ENCODE data around the gene LRMDA.

LRMDA gene

DNA sequence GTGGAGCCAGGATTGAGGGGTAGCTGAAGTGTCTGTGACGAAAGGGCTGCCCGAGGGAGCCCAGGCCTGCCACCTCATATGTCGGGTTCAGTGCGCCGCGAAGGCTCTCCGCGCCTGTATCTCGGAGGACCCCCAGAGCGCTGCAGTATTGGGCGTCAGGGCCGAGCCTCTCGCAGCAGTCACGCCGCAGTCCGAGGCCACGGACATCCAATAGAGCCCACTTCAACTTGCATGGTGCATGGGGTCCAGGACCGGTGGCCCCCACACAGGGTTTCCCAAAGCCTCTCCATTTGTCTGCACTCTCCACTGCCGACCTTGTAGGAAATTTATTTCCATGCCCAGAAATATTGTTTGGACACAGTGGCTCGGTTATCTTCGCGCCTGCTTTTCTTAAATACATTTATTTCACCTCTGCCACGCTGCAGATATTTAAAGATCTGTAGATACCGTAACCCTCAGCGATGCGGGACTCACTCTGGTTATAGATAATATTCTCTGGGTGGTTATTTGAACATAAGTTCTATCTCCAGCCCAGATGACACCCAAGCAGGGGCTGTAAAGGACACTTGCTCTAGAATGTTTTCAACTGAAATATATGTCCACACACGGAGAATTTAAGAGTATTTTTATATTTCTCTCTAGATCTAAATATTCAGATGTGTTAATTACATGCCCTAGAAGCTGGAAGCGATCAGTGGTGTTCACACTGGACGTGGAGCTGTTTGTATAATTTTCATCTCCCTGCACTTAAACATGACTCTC lies 24.8 kb upstream of the LRMDA start:
- H3K27me3 ChIP-seq, result no peaks in the 10 kb centered on the region
- peak overlapping the region in 1 of 2 donors; percentile 77 for H3K4me3 ChIP-seq
- H3K9me3 ChIP-seq, result no peaks in the 10 kb centered on the region
- TF ChIP-seq, protein P1, sequence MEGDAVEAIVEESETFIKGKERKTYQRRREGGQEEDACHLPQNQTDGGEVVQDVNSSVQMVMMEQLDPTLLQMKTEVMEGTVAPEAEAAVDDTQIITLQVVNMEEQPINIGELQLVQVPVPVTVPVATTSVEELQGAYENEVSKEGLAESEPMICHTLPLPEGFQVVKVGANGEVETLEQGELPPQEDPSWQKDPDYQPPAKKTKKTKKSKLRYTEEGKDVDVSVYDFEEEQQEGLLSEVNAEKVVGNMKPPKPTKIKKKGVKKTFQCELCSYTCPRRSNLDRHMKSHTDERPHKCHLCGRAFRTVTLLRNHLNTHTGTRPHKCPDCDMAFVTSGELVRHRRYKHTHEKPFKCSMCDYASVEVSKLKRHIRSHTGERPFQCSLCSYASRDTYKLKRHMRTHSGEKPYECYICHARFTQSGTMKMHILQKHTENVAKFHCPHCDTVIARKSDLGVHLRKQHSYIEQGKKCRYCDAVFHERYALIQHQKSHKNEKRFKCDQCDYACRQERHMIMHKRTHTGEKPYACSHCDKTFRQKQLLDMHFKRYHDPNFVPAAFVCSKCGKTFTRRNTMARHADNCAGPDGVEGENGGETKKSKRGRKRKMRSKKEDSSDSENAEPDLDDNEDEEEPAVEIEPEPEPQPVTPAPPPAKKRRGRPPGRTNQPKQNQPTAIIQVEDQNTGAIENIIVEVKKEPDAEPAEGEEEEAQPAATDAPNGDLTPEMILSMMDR (IDR thresholded peaks at IDR 0.05), result no peak
- intact Hi-C loops (cut with DNase I; ENCODE audit: low total_unique reads), result no loop called here
- no peaks in the 10 kb centered on the region for H3K36me3 ChIP-seq
- peaks cover 0 to 37% (median 22%) of the 10 kb centered on the region in 4 donors for H3K4me1 ChIP-seq
- H3K27ac ChIP-seq, result no peak overlapping the region
- no peak for DNase-seq

DNA sequence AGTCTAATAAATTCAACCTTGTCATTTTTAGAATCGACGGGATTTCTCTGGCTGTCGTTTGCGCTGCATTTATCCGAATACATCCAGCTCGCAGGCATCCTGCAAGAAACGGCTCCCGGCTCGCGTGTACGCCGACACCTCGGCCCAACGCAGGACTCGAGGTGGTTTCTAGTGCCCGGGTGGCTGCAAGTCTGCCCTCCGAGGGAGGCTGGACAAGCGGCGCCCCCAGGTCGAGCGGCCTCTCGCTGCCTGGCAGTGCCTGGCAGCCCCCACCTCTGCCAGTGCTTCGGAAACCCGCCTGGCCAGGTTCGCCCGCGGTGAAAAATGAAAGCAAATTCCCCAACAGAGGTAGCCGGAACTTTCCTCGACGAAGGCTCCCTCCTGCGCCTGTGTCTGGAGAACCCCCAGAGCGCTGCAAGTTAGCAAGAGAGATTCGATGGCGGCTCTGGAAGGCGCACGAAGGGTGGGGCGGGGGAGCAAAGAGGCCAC lies 24.2 kb upstream of the LRMDA start:
- Histone ChIP-seq H3K36me3 (no peaks in the 10 kb centered on the region), H3K9me3 (no peaks in the 10 kb centered on the region), H3K27me3 (no peaks in the 10 kb centered on the region), H3K4me1 (peaks cover 0 to 37% (median 22%) of the 10 kb centered on the region in 4 donors), H3K27ac (peak overlapping the region; percentile 84 to 94), H3K4me3 (peak overlapping the region; percentile 77 to 89)
- intact Hi-C loops (cut with DNase I; ENCODE audit: low total_unique reads), result no loop called here
- DNase-seq, result no peak
- TF ChIP-seq, protein P1 (IDR thresholded peaks at IDR 0.05), result no peak

DNA sequence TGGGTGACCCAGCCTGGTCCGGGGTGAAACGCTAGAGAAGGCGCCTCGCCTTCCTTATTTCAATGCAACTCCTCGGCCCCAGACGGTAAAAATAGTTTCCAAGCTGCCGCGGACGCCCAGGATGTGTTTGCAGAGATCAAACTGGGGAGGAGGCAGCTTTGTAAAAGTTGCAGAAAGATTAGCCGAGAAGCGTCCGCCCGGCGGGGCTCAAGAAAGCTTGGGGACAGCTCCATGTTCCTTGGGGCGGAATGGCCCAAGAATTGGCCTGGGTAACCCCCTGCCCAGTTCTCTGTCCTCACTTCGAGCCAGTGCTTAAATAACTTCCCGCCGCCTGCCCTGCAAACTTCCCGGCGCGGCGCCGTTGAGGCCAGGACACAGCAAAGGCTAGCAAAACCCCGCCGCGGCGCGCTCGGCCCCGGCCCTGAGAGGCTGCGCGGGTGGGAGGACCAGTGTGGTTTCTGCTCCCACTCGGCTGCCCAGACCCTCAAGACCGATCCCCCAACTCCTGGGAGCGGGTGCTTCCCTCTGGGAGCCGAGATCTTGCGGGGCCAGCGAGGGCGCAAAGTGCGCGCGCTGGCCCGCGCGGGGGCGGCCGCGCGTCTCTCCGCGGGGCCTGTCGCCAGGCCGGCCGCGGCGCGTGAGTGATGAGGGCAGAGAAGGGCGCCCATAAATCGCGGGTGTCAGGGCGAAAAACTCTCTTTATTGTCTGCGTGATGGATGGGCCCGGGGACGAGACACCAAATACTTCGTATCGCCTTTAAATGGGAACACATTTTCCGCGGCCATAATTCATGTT lies 23.5 kb upstream of the LRMDA start:
- Histone ChIP-seq H3K4me1 (peaks cover 0 to 37% (median 22%) of the 10 kb centered on the region in 4 donors), H3K36me3 (no peaks in the 10 kb centered on the region)

DNA sequence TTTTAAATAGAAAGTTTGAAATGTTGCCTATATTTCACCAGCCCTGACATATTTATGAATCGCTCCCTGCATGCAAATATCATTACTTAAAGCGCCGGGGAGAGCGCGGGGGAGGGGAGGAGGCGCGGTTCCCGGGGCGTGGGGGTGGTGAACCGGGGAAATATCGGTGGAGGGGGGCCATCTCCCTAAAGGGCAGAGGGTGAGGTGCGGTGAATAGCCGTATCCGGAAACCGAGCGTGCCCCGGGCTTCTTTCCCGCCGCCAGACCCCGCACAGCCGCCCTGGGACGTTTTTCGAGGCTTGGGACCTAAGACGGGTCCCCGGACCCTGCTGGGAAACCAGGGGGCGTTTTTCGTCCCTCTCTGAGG lies 22.9 kb upstream of the LRMDA start:
- Histone ChIP-seq H3K4me3 (peak overlapping the region; percentile 77 to 89), H3K27ac (peak overlapping the region; percentile 84 to 94), H3K9me3 (no peaks in the 10 kb centered on the region), H3K27me3 (no peaks in the 10 kb centered on the region), H3K36me3 (no peaks in the 10 kb centered on the region), H3K4me1 (peaks cover 0 to 35% (median 22%) of the 10 kb centered on the region in 4 donors)
- intact Hi-C loops (cut with DNase I; ENCODE audit: low total_unique reads), result no loop called here
- TF ChIP-seq, protein P1 (IDR thresholded peaks at IDR 0.05), result no peak
- DNase-seq, result peak in 1 of 2 donors; percentile 71

More for the DNA sequence above, 23.5 kb upstream of the LRMDA start:
- TF ChIP-seq, protein P1 (IDR thresholded peaks at IDR 0.05), result peak in 1 of 2 experiments; percentile 15
- H3K27me3 ChIP-seq, result no peaks in the 10 kb centered on the region
- intact Hi-C loops (cut with DNase I; ENCODE audit: low total_unique reads), result no loop called here
- peak overlapping the region; percentile 77 to 89 for H3K4me3 ChIP-seq
- no peaks in the 10 kb centered on the region for H3K9me3 ChIP-seq
- DNase-seq, result peak; percentile 63 to 77
- H3K27ac ChIP-seq, result peak overlapping the region; percentile 84 to 94

DNA sequence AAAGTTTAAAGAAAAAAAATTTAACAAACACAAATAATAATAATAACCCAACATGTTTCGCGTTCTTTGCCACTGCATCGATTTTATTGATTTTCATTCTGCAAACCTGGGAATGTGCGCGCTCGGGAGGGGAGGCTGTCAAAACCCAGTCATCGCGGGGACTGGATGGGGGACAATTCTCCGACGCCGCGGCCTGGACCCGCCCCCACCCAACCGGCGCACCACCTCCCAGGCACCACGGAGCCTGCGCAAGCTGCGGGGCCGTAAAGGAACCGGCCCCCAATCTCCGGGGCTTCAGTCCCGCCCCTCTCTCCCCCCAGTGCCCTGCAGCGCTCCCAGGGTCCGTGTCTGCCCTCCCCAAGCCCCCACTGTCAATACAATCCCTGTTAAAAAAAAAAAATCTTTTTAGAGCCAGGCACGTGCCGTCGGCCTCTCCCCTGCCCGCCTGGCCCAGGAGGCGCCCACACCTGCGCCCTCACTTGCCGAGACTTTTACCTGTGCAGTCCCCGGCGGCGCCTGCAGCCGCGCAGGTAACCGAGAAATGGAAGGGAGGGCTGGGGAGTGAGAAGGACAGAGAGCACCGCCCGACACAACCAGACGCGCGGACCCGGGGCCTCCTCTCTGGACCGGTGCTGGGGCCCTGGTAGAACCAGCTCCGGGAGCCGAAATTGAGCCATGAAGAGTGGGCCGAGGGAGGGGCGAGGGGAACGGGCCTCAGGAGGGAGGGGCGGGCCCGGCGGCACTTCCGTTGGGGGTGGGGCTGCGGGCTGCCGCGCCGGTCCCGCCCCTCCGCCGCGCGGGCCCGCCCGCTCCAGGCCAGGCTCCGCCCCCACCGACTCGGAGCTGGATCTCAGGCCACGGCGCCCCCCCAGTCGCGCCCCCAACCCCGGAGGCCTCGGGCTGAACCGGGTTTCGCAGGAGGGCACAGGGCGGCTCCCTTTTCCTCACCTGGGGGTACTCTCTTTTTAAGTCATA lies 22.2 kb upstream of the LRMDA start:
- Histone ChIP-seq H3K9me3 (no peaks in the 10 kb centered on the region), H3K36me3 (no peaks in the 10 kb centered on the region), H3K4me3 (peak overlapping the region; percentile 77 to 89), H3K27me3 (no peaks in the 10 kb centered on the region), H3K4me1 (peaks cover 0 to 28% (median 15%) of the 10 kb centered on the region in 4 donors), H3K27ac (peak overlapping the region; percentile 84 to 94)
- intact Hi-C loops (cut with DNase I; ENCODE audit: low total_unique reads), result no loop called here
- DNase-seq, result peak; percentile 75 to 89
- TF ChIP-seq, protein P1 (IDR thresholded peaks at IDR 0.05), result no peak

All from tibial artery (tissue), 4 donors.